ENCODE results near the gene RASA2.

The RASA2 gene

GRCh38 chr3:141444586-141445285, 42.1 kb upstream of the RASA2 start:
- TF ChIP-seq ZFX (IDR thresholded peaks at IDR 0.05; ENCODE audit: borderline replicate concordance): no peak
- no peak for TF ChIP-seq CTCF (IDR thresholded peaks at IDR 0.05)
- H3K27ac ChIP-seq: no peak overlapping the region

- H3K27ac ChIP-seq: no peak overlapping the region
- TF ChIP-seq ZFX (IDR thresholded peaks at IDR 0.05; ENCODE audit: borderline replicate concordance) (no peak), CTCF (IDR thresholded peaks at IDR 0.05) (no peak)
These were observed 40.8 kb upstream of the RASA2 start for GRCh38 chr3:141445990-141446389.

- TF ChIP-seq ZFX (IDR thresholded peaks at IDR 0.05; ENCODE audit: borderline replicate concordance) (no peak), CTCF (IDR thresholded peaks at IDR 0.05) (no peak)
- no peak overlapping the region for H3K27ac ChIP-seq
These were observed 40.1 kb upstream of the RASA2 start for GRCh38 chr3:141446737-141447136.

GRCh38 chr3:141447383-141447782, 39.4 kb upstream of the RASA2 start:
- H3K27ac ChIP-seq: no peak overlapping the region

GRCh38 chr3:141448606-141449220, 38.1 kb upstream of the RASA2 start:
- H3K27ac ChIP-seq: no peak overlapping the region
- TF ChIP-seq CTCF (IDR thresholded peaks at IDR 0.05): no peak
- no peak for TF ChIP-seq ZFX (IDR thresholded peaks at IDR 0.05; ENCODE audit: borderline replicate concordance)

More at GRCh38 chr3:141447383-141447782, 39.4 kb upstream of the RASA2 start:
- TF ChIP-seq CTCF (IDR thresholded peaks at IDR 0.05) (no peak), ZFX (IDR thresholded peaks at IDR 0.05; ENCODE audit: borderline replicate concordance) (no peak)

- TF ChIP-seq ZFX (IDR thresholded peaks at IDR 0.05; ENCODE audit: borderline replicate concordance) (no peak), CTCF (IDR thresholded peaks at IDR 0.05) (no peak)
- H3K27ac ChIP-seq: no peak overlapping the region
These were observed 37.4 kb upstream of the RASA2 start for GRCh38 chr3:141449424-141449823.

- TF ChIP-seq CTCF (IDR thresholded peaks at IDR 0.05) (no peak), ZFX (IDR thresholded peaks at IDR 0.05; ENCODE audit: borderline replicate concordance) (no peak)
- H3K27ac ChIP-seq: no peak overlapping the region
These were observed 36.0 kb upstream of the RASA2 start for GRCh38 chr3:141450727-141451375.

Data from 22Rv1 (cell line).